ENCODE data around the gene SSBP4. TPM values are rescaled to one million over a fixed set of nuclear protein-coding genes. Genes with fewer than 3 reads are reported as not detected.

SSBP4 gene
- total and polyA plus RNA-seq, 9 of the 15 experiments (the other 6 are each of a cell fraction or from before 2014, with no cell fraction given) = 1.1 to 189 (median 39.0) TPM

- TF ChIP-seq TBP (optimal IDR thresholded peaks at IDR 0.05; ENCODE audit: low read depth, low read length) (peak; percentile 17), FOXJ2 (tag; IDR thresholded peaks at IDR 0.05) (no peak), DACH1 (IDR thresholded peaks at IDR 0.05; ENCODE audit: partially characterized antibody) (peak; percentile 79), FOXP4 (CRISPR knock-in tag; IDR thresholded peaks at IDR 0.05; ENCODE audit: borderline replicate concordance) (peak; percentile 55; the same call in 1 of the 2 replicates), U2AF2 (optimal IDR thresholded peaks at IDR 0.05; ENCODE audit: low read depth, low read length) (no peak), FOXA3 (CRISPR knock-in tag; conservative IDR thresholded peaks at IDR 0.05 in 1 of 2, IDR thresholded peaks at IDR 0.05 in 1 of 2) (0 out of 4 replicates have a peak, but pooled peaks of 1 of the 2 experiments have one; percentile 4), HLTF (IDR thresholded peaks at IDR 0.05) (no peak), GMEB1 (CRISPR knock-in tag; IDR thresholded peaks at IDR 0.05) (0 out of 2 replicates have a peak, but pooled peaks have one; percentile 22), BCOR (IDR thresholded peaks at IDR 0.05) (peak; percentile 35; the same call in 1 of the 2 replicates), ARNT (IDR thresholded peaks at IDR 0.05) (0 out of 4 replicates have a peak, but pooled peaks of 1 of the 2 experiments have one; percentile 42), KDM4B (IDR thresholded peaks at IDR 0.05; ENCODE audit: borderline replicate concordance in 2 of 2, low read depth in 1 of 2) (no peak; a peak in 1 of 4 replicates), ZBTB40 (IDR thresholded peaks at IDR 0.05) (peak; percentile 69), ZBTB40 (CRISPR knock-in tag; IDR thresholded peaks at IDR 0.05) (no peak)
Measured at GRCh38 chr19:18418483-18419194, 559 bp upstream of the SSBP4 start (continued).

All from K562 (cell line).